NCI-H1436 treated with DMSO at 0.1 percent for 48 hours (cell line): Measurements from ENCODE around the gene CASP4.
"Not testable (repeated sequence)": the region's sequence is repeated elsewhere in the genome, so short reads cannot be mapped to it uniquely, and the experiment has no call there.

Source experiments
- DNase-seq: peaks from one replicate; lab custom pipeline; 2025; lab: John Stamatoyannopoulos, UW

Gene CASP4

GRCh38 chr11:104956528-104956927, 11.8 kb downstream of the CASP4 start:
- no peak for DNase-seq

DNA sequence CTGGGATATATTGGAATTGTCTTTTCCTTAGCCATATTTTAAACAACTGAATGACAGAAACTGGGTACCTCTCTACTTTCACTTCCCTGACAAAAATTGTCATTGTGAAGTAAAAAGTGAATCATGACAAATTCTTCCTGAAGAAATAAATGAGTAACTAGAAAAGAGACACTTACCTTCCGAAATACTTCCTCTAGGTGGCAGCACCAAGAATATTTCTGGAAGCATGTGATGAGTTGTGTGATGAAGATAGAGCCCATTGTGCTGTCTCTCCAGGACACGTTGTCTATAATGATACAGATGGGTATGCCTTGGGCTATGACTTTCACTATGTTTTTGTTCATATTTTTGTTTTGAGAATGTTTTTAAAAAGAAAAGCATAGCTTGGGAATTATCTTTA, 21.5 kb downstream of the CASP4 start:
- no peak for DNase-seq

DNA sequence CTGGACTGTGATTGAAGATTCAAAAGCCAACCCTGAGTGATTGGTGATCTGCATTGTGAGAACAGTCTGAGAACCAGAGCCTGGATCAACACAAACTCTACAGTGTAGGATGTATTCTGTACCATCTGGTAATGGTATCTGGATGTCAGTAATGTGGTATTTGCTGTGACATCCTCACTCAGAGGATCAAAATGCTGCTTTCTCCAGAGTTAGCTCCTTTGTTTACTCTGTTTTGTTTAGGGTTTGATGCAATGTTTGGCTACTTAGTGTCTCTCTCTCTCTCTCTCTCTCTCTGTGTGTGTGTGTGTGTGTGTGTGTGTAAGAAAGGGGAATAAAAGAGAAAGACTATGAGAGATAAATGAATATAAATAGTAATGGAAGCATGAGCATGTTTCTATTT, 24.3 kb downstream of the CASP4 start:
- no peak for DNase-seq

DNA sequence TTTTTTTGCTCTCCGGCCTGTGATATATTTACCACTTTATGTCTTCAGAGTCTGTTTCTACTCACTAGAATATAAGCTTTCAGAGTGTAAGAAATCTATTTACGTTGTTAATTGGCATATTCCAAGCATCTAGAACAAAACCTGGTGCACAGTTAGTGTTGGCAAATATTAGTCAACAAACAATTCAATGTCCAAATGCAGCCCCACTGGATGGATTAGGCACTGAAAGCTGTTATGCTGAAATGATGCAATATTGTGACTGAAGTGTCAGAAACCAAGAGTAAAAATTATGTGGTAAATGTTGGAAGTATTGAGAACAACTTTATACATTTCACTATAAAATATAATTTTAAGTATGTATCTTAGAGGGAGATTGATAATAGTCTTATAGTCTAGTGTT, 24.8 kb downstream of the CASP4 start:
- no peak for DNase-seq

- no peak for DNase-seq
Measured at GRCh38 chr11:104934594-104934993, 33.8 kb downstream of the CASP4 start.

DNA sequence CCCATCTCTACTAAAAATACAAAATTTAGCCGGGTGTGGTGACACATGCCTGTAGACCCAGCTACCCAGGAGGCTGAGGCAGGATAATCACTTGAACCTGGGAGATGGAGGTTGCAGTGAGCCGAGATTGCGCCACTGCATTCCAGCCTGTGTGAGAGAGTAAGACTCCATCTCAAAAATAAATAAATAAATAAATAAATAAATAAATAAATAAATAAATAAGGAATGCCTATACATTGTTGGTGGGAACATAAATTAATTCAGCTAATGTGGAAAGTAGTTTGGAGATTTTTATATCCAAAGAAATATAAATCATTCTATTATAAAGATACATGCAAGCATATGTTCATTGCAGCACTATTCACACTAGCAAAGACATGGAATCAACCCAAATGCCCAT, 34.3 kb downstream of the CASP4 start:
- not testable (repeated sequence) for DNase-seq

DNA sequence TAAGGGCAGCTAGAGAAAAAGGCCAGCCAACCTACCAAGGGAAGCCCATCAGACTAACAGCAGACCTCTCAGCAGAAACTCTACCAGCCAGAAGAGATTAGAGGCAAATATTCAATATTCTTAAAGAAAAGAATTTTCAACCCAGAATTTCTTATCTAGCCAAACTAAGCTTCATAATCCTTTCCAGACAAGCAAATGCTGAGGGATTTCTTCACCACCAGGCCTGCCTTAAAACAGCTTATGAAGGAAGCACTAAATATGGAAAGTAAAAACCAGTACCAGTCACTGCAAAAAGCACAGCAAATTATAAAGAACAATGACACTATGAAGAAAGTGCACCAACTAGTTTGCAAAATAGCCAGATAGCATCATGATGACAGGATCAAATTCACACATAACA, 39.6 kb downstream of the CASP4 start:
- DNase-seq: no peak

- DNase-seq: no peak
Measured at GRCh38 chr11:104926771-104927611, 41.4 kb downstream of the CASP4 start.

DNA sequence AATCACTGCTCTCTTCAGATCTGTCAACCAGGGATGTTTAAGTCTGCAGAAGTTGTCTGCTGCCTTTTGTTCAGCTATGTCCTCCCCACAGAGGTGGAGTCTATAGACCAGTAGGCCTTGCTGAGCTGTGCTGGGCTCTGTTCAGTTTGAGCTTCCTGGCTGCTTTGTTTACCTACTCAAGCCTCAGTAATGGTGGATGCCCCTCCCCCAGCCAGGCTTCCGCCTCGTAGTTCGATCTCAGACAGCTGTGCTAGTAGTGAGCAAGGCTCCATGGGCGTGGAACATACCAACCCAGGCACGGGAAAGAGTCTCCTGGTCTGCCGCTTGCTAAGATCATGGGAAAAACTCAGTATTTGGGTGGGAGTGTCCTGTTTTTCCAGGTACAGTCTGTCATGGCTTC, 42.5 kb downstream of the CASP4 start:
- DNase-seq: no peak

DNA sequence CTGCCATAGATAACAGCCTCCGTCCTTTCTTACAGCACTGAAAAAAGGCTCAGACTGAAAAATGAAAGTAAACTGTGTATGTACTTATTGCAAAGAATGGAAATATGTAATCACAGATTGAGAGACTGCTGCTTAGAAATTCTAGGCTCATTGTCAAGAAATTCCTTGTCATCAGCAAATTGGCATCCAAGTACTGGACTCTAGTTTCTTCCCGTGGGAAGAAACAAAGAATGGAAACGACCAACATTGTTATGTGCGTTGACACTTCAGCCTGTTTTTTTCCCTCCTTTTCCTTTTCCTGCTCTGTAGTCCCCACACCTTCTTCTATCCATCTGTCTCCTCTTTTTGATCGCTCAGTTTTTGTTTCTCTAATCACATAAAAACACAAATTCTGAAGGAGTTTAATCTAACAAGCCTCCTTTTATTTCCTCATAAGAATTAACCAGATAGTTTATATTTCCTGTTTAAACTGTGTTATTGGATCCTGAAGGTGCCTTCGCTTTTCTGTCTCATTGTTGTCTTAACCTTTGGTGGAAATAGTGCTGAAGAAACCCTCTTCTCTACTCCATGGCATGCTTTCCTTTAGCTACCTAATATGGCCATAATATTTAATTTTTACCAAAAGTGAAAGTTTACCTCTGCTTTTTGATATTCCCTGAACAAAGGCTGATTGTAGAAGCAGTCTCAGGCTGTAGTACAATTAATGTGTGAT, 50.1 kb downstream of the CASP4 start:
- no peak for DNase-seq

DNA sequence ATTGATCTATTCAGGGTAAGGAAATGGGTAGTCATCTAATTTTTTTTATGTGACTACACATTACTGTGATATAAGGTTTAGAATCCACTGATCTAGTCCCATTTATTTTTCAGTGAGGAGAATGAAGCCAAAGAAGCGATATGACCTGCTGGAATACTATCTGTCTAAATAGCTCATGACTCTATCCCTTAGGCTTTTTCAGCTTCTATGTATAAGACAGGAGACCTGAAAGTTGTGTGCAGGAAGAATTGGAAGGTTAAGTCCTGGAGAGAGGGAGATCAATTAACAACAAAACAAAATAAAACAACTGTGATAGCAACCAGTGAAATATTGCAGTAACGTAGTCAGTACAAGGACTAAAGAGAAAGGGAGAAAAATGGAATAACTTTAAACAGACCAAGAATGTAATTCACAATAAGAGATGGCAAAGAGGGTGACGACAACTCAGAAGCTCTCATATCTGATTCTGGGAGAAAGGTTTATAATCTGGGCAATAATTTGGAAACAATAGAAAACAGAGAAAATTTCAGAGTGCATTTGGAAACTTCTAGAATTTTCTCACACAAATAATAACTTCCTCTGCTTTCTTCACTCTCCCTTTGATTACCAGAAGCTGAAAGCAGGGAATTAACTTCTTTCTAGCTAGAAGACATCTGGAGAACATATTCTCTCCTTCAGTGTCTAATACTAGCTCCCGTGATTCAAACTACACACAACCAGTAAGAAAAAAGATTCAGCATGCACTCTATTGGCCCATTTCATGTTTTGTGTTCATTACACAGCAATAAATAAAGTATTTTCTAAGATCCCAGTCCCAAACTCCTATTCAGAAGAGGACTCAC, 50.9 kb downstream of the CASP4 start:
- no peak for DNase-seq

- no peak for DNase-seq
Measured at GRCh38 chr11:104916442-104916841, 51.9 kb downstream of the CASP4 start.

DNA sequence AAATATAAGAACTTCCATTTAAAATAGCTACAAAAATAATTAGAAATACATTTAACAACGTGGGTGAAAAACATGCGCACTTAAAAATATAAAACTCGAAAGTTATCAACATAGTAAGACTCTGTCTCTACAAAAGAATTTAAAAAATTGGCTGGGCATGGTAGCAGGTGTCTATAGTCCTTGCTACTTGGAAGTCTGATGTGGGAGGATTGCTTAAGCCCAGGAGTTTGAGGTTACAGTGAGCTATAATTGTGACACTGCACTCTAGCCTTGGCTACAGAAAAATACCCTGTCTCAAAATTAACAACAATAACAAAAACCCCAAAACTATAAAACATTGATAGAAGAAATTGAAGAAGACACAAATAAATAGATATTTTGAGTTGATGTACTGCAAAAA, 56.3 kb downstream of the CASP4 start:
- DNase-seq: no peak

DNA sequence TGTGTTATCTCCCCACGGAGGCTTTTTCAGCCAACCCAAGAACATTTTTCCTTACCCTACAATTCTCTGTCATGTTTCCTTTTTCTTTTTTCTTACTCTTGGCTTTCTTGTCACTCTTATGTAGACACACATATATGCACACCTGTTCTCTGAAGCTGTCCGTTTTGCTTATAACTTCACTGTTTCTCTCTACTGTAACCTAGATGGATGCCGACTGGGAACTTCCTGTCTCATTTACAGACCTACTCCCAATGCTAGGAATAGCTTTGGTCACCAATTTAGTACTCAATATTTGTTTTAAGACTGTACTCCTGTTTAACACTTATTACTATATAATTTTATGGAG, 60.2 kb downstream of the CASP4 start:
- DNase-seq: no peak

DNA sequence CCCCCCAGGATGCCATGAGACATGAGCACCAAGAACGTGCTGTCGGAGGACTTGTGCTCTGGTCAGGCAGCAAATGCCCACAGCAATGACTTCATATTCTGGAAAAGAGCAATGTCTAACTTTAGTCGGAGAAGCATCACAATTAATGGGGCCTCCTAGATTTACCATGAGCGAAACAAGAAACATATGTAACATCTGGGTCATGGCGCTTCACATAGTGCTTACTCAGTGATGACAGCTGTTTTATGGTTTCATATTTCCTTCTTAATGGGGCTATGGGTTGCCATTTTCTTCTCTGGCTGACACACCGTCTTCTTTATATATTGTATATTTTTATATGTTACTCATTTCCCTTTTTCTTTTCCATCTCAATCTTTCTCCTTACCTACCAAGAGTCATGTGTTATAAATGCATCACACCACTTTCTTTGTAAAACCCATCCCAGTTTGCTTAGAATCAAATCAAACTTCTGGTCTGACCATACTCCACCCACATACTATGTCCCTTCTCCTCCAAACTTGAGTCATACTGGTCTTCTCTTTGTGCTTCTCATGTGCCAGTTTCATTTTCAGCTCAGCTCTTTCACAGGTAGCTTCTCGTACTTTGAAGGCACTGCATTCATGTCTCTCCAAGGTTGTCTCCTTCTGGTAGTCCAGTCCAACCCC, 60.7 kb downstream of the CASP4 start:
- DNase-seq: no peak

DNA sequence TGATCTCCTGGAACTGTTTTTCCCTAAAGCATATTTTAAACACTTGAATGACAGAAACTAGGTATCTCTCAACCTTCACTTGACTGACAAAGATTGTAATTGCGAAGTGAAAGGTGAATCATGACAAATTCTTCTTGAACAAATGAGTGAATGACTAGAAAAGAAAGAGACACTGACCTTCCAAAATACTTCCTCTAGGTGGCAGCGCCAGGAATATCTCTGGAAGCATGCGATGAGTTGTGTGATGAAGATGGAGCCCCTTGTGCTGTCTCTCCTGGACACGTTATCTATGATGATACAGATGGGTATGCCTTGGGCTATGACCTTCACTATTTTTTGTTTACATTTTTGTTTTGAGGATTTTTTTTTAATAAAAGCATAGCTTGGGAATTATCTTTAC, 63.1 kb downstream of the CASP4 start:
- DNase-seq: no peak

DNA sequence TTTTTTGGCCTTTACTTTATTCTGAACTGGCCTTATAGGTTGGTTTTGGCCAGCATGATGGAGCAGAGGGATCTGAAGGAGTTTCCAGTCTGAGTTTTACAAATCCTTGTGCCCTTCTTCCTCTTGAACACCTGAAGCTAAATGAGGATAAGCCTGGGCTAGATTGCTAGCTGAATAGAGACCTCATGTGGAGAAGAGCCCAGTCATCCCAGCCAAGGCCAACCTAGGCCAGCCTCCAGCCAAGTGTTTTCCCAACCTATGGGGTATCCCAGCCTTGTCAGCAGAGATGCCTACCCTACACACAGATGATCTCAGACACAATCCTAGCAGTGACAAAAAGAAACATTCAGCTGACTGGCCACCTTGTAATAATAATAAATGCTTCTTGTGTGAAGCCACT, 69.1 kb downstream of the CASP4 start:
- DNase-seq: no peak

DNA sequence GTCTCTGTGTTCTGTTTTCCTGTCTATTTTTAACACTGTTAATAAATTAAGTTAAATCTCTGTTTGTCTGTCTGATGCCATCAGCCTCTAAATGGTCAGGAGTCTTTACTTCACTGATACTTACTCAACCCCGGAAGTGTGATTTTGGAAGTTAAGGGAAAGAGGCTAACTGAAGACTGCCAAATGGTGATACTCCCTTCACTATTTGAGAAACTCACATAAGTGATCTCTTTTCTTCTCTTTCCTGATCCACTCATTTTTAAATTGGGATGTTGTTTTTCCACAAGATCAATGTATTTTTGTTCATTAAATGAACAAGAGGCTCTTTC, 69.7 kb downstream of the CASP4 start:
- no peak for DNase-seq

DNA sequence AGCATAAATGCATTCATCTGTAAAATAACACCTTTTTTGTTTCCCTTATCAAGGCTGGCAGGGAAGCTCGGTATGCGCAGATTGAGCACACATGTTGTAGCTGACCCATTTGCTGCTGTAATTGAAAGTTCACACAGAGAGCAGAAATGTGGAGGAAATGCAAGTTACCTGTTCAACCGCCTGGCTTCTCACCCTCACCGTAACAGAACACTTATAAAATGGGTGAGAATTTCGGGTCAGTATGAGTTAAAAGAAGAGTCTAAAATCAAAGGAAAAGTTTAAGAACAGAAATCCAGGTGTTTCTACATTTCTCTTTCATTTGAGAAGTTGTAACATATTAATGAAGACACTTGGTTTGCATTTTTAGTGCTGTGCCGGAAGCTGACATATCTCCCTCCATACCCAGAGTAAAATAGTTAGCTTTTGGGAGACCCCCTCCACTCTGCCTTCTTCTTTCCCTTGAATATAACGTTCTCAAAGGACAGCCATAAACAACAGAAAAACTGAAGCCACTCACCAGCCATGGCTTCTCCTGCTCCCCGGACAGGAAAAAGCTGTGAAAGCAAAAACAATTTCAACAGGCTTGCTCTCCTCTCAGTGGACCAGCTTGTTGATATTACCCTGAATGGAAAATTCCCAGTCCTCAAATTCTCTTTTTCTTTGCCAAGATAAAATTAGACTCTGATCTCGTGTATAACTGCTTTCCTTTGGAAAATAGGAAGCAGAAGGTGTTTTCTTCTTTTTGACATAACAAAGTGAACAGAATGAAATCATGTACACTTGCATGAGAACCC, 70.3 kb downstream of the CASP4 start, which contains the start of gene CASP12:
CASP12 (minus strand) TSS at position 570 of the 794 bp plus-strand sequence.
- no peak for DNase-seq

GRCh38 chr11:104895634-104896033, 72.7 kb downstream of the CASP4 start:
- DNase-seq: no peak

- no peak for DNase-seq
Measured at GRCh38 chr11:104893876-104894275, 74.5 kb downstream of the CASP4 start.
